ENCODE measurements around the gene CD82. TPM values are rescaled to one million over a fixed set of nuclear protein-coding genes. Genes with fewer than 3 reads are reported as not detected.

CD82 gene
- total RNA-seq, 1 donor from 2014 or later: 4.4 TPM

GRCh38 chr11:44630511-44631210, 65.2 kb downstream of the CD82 start:
- Mint-ChIP-seq H3K4me3 (ENCODE audit: unreplicated experiment) (no peak overlapping the region), H3K9me3 (ENCODE audit: unreplicated experiment) (peaks cover 2% of the 10 kb centered on the region), H3K27ac (ENCODE audit: unreplicated experiment) (no peak overlapping the region), H3K27me3 (ENCODE audit: unreplicated experiment) (peaks cover 4% of the 10 kb centered on the region), H3K4me1 (ENCODE audit: low read depth, unreplicated experiment) (peaks cover 13% of the 10 kb centered on the region), H3K36me3 (ENCODE audit: unreplicated experiment) (no peaks in the 10 kb centered on the region)
- DNase-seq: no peak
- TF ChIP-seq, protein P1, sequence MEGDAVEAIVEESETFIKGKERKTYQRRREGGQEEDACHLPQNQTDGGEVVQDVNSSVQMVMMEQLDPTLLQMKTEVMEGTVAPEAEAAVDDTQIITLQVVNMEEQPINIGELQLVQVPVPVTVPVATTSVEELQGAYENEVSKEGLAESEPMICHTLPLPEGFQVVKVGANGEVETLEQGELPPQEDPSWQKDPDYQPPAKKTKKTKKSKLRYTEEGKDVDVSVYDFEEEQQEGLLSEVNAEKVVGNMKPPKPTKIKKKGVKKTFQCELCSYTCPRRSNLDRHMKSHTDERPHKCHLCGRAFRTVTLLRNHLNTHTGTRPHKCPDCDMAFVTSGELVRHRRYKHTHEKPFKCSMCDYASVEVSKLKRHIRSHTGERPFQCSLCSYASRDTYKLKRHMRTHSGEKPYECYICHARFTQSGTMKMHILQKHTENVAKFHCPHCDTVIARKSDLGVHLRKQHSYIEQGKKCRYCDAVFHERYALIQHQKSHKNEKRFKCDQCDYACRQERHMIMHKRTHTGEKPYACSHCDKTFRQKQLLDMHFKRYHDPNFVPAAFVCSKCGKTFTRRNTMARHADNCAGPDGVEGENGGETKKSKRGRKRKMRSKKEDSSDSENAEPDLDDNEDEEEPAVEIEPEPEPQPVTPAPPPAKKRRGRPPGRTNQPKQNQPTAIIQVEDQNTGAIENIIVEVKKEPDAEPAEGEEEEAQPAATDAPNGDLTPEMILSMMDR (IDR thresholded peaks at IDR 0.05; ENCODE audit: partially characterized antibody, unreplicated experiment): no peak

GRCh38 chr11:44631831-44632230, 66.4 kb downstream of the CD82 start:
- no peak overlapping the region for H3K27ac Mint-ChIP-seq (ENCODE audit: unreplicated experiment)

DNA sequence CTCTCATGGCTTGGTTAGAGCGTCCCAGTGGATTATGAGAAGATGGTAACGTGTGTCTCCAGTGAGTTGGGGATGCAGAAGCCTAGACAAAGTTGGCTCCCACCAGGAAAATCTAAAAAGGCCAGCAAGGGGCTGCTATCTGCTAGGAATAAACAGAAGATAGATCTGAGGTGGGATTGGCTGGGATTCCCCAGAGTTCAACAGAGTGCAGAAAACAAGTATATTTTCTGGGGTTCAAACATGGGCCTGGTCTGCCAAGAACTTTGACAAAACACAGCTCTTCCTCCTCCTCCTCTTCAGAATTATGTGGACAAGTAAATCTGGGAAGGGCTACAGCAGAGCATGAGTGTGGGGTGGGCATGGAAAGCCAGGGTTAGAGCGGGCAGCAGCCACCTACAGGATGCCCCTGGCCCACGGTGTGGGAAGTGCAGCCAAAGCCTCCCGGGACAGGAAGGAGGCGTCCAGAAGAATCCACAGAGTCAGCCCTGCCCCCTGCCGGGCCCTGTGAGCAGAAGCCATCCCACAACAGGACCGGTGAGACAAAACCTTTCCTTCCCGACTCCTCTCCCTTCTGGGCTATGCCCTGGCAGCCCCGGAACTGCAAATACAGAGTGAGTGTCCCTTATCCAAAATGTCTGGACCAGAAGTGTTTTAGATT, 67.1 kb downstream of the CD82 start:
- TF ChIP-seq, protein P1 (IDR thresholded peaks at IDR 0.05; ENCODE audit: partially characterized antibody, unreplicated experiment): no peak
- no peak for DNase-seq
- Mint-ChIP-seq H3K27me3 (ENCODE audit: unreplicated experiment) (peaks cover 5% of the 10 kb centered on the region), H3K27ac (ENCODE audit: unreplicated experiment) (no peak overlapping the region), H3K36me3 (ENCODE audit: unreplicated experiment) (no peaks in the 10 kb centered on the region), H3K4me1 (ENCODE audit: low read depth, unreplicated experiment) (peaks cover 9% of the 10 kb centered on the region), H3K4me3 (ENCODE audit: unreplicated experiment) (no peak overlapping the region), H3K9me3 (ENCODE audit: unreplicated experiment) (peaks cover 2% of the 10 kb centered on the region)

More at GRCh38 chr11:44631831-44632230, 66.4 kb downstream of the CD82 start:
- TF ChIP-seq, protein P1 (IDR thresholded peaks at IDR 0.05; ENCODE audit: partially characterized antibody, unreplicated experiment): no peak
- peaks cover 4% of the 10 kb centered on the region for H3K27me3 Mint-ChIP-seq (ENCODE audit: unreplicated experiment)
- H3K4me3 Mint-ChIP-seq (ENCODE audit: unreplicated experiment): no peak overlapping the region
- H3K36me3 Mint-ChIP-seq (ENCODE audit: unreplicated experiment): no peaks in the 10 kb centered on the region
- H3K4me1 Mint-ChIP-seq (ENCODE audit: low read depth, unreplicated experiment): peaks cover 13% of the 10 kb centered on the region
- peaks cover 2% of the 10 kb centered on the region for H3K9me3 Mint-ChIP-seq (ENCODE audit: unreplicated experiment)
- DNase-seq: no peak

GRCh38 chr11:44633641-44634040, 68.2 kb downstream of the CD82 start:
- no peak for DNase-seq
- peaks cover 5% of the 10 kb centered on the region for H3K27me3 Mint-ChIP-seq (ENCODE audit: unreplicated experiment)

More at GRCh38 chr11:44633641-44634040, 68.2 kb downstream of the CD82 start:
- peaks cover 7% of the 10 kb centered on the region for H3K4me1 Mint-ChIP-seq (ENCODE audit: low read depth, unreplicated experiment)
- H3K36me3 Mint-ChIP-seq (ENCODE audit: unreplicated experiment): no peaks in the 10 kb centered on the region
- TF ChIP-seq, protein P1 (IDR thresholded peaks at IDR 0.05; ENCODE audit: partially characterized antibody, unreplicated experiment): no peak
- peaks cover 2% of the 10 kb centered on the region for H3K9me3 Mint-ChIP-seq (ENCODE audit: unreplicated experiment)
- H3K4me3 Mint-ChIP-seq (ENCODE audit: unreplicated experiment): no peak overlapping the region
- H3K27ac Mint-ChIP-seq (ENCODE audit: unreplicated experiment): no peak overlapping the region

Data from glutamatergic neuron (in vitro differentiated cells).